B cell (primary cell): ENCODE data around the gene GPR148. TPM values are rescaled to one million over a fixed set of nuclear protein-coding genes. Genes with fewer than 3 reads are reported as not detected.

Experiments
- ATAC-seq: fragments of 200-7000 bp; cut with Tn5 transposase; one replicate; pipeline ENCODE4 v1.10.0; 2021; ENCODE audit warnings: low read depth, mild to moderate bottlenecking, moderate number of reproducible peaks, moderate library complexity
- CTCF ChIA-PET: fragments of 350-600 bp; sonication (Branson Sonifier 250); formaldehyde crosslinking; loops from one replicate; lab custom pipeline; 2021; ENCODE audit warnings: antibody characterized with exemption, inconsistent platforms; lab: Charles Lee
- POLR2A ChIA-PET: fragments of 350-600 bp; sonication (Branson Sonifier 250); formaldehyde crosslinking; loops from one replicate; lab custom pipeline; 2021; ENCODE audit warnings: antibody characterized with exemption; lab: Charles Lee
- DNase-seq: peaks from one replicate; pipeline ENCODE4 v3.0.0; 2013
- H2AFZ ChIP-seq: 2 replicates; pipeline ENCODE4 v1.6.1; 2012; ENCODE audit warnings: mild to moderate bottlenecking, low read depth, low read length; ENCODE audit not compliant: insufficient read depth, poor library complexity, severe bottlenecking
- H3K27ac ChIP-seq, 2 donors: 1 replicate in 1 of 2; 2 replicates in 1 of 2; pipeline ENCODE4 v1.5.1; 2012 to 2013; ENCODE audit warnings: low read length in 2 of 2, mild to moderate bottlenecking in 2 of 2, moderate library complexity in 1 of 2
- H3K27me3 ChIP-seq, 4 experiments: fragments of 200-600 bp in 1 of 4; sonication (generic) in 1 of 4; replicated peaks in 1 of 4; 1 replicate in 2 of 4; 2 replicates in 2 of 4; pipeline versions ENCODE4 v1.6.1 to v1.7.0; 2013 to 2016; ENCODE audit warnings: low read length in 3 of 4, mild to moderate bottlenecking in 2 of 4, mixed read lengths in 1 of 4, moderate library complexity in 1 of 4; ENCODE audit not compliant: insufficient read depth in 4 of 4, control insufficient read depth in 3 of 4; ENCODE audit errors: control extremely low read depth in 1 of 4
- H3K36me3 ChIP-seq, 2 experiments: replicated peaks in 1 of 2; 1 replicate in 1 of 2; 2 replicates in 1 of 2; pipeline versions ENCODE4 v1.6.1 to v1.7.1; 2013; ENCODE audit warnings: low read length in 1 of 2; ENCODE audit not compliant: insufficient read depth in 2 of 2, control insufficient read depth in 1 of 2; ENCODE audit errors: control extremely low read depth in 1 of 2, extremely low read depth in 1 of 2
- H3K4me1 ChIP-seq, 2 donors: fragments of 200-600 bp in 1 of 2; sonication (generic) in 1 of 2; 1 replicate in 1 of 2; 2 replicates in 1 of 2; pipeline versions ENCODE4 v1.5.1 to v1.6.1; 2013 to 2017; ENCODE audit warnings: low read length in 2 of 2; ENCODE audit not compliant: control insufficient read depth in 2 of 2, insufficient read depth in 2 of 2
- H3K4me2 ChIP-seq: replicated peaks from 2 replicates; pipeline ENCODE3; 2012; ENCODE audit warnings: mild to moderate bottlenecking, low read depth, low read length; ENCODE audit not compliant: poor library complexity, severe bottlenecking
- H3K4me3 ChIP-seq, 5 experiments: fragments of 200-600 bp in 1 of 5; sonication (generic) in 1 of 5; 1 replicate in 3 of 5; 2 replicates in 2 of 5; pipeline versions ENCODE4 v1.5.1 to v1.7.0; 2011 to 2016; ENCODE audit warnings: low read length in 4 of 5, mild to moderate bottlenecking in 4 of 5, low read depth in 2 of 5, control low read depth in 1 of 5, moderate library complexity in 1 of 5; ENCODE audit not compliant: insufficient read depth in 1 of 5; ENCODE audit errors: control extremely low read depth in 1 of 5, extremely low read depth in 1 of 5
- H3K79me2 ChIP-seq: fragments of 200-600 bp; sonication (generic); one replicate; pipeline ENCODE4 v1.6.0; 2016; ENCODE audit warnings: low read length; ENCODE audit not compliant: control insufficient read depth, insufficient read depth
- H3K9ac ChIP-seq: fragments of 200-600 bp; sonication (generic); 2 replicates; pipeline ENCODE4 v1.6.1; 2017; ENCODE audit warnings: mild to moderate bottlenecking, low read length, moderate library complexity
- H3K9me3 ChIP-seq, 3 donors: one replicate each; pipeline versions ENCODE4 v1.6.1 to v1.7.1; 2013; ENCODE audit warnings: low read length in 2 of 3; ENCODE audit not compliant: control insufficient read depth in 2 of 3, insufficient read depth in 1 of 3; ENCODE audit errors: control extremely low read depth in 1 of 3
- H4K20me1 ChIP-seq: 2 replicates; pipeline ENCODE4 v1.6.0; 2012; ENCODE audit warnings: mild to moderate bottlenecking, low read length; ENCODE audit not compliant: insufficient read depth, control insufficient read depth, poor library complexity, severe bottlenecking
- H3K27ac Mint-ChIP-seq: one replicate; pipeline ENCODE4 v1.8.0; 2021; ENCODE audit warnings: mixed read lengths
- H3K27me3 Mint-ChIP-seq: one replicate; pipeline ENCODE4 v1.8.0; 2021; ENCODE audit warnings: mixed read lengths
- H3K4me1 Mint-ChIP-seq: one replicate; pipeline ENCODE4 v1.8.0; 2021; ENCODE audit warnings: mixed read lengths
- H3K4me3 Mint-ChIP-seq: one replicate; pipeline ENCODE4 v1.8.0; 2021; ENCODE audit warnings: mixed read lengths
- H3K9me3 Mint-ChIP-seq: one replicate; pipeline ENCODE4 v1.8.0; 2022; ENCODE audit warnings: mixed read lengths; ENCODE audit not compliant: insufficient read depth
- CTCF ChIP-seq: fragments of 200-600 bp; IDR thresholded peaks from one replicate; pipeline ENCODE4 v1.8.0; 2022; ENCODE audit warnings: antibody characterized with exemption, mild to moderate bottlenecking
- EZH2 ChIP-seq: IDR thresholded peaks from 2 replicates; pipeline ENCODE4 v1.6.1; 2012; ENCODE audit warnings: borderline replicate concordance, low read depth, mild to moderate bottlenecking, moderate library complexity, low read length; ENCODE audit not compliant: insufficient read depth, poor library complexity, severe bottlenecking
- WGBS: methylation state at CpG from one replicate; pipeline ENCODE4 v1.1.5; 2013; ENCODE audit warnings: missing lambda C conversion rate; ENCODE audit not compliant: insufficient coverage; 5-methylcytosine and 5-hydroxymethylcytosine counted together
- intact Hi-C: fragments of 100-400 bp; cut with micrococcal nuclease; formaldehyde crosslinking; loops from one replicate; pipeline ENCODE4 v1.10.0; 2022
- polyA plus RNA-seq: library from polyadenylated mRNA; depleted of rRNA; stranded (reverse); fragments of >200 nt; gene quantifications from 2 replicates; pipeline ENCODE4 v1.2.3, GENCODE V29; 2012
- total RNA-seq, 2 donors: library from RNA; stranded (reverse); fragments of 120-200 nt in 1 of 2; gene quantifications; 1 replicate in 1 of 2; 2 replicates in 1 of 2; pipeline versions ENCODE4 v1.2.3 to v1.2.4, GENCODE V29; 2013 to 2022

The GPR148 gene
- total and polyA plus RNA-seq, 2 donors (not counting 1 experiment from before 2014, with no cell fraction given), result not detected

GRCh38 chr2:130760754-130761751, 32.2 kb downstream of the GPR148 start:
- H3K4me2 ChIP-seq, result no peak overlapping the region
- TF ChIP-seq CTCF (no peak), EZH2 (no peak)
- CTCF ChIA-PET, result interaction anchor here (0.5 kb wide), 1 partner anchor 1676 kb away, joined by 3 read pairs; no protein-coding TSS in a partner anchor
- no peaks in the 10 kb centered on the region for H3K4me1 ChIP-seq
- H3K4me1 Mint-ChIP-seq, result peaks cover 3% of the 10 kb centered on the region
- WGBS, result 81% methylated on average over 14 of the region's 14 CpGs
- H3K9me3 ChIP-seq, result no peaks in the 10 kb centered on the region
- H3K36me3 ChIP-seq, result no peaks in the 10 kb centered on the region
- H3K27me3 Mint-ChIP-seq, result peaks cover 28% of the 10 kb centered on the region
- intact Hi-C loops, result no loop called here
- no peak overlapping the region for H3K4me3 Mint-ChIP-seq
- H3K9me3 Mint-ChIP-seq, result no peaks in the 10 kb centered on the region
- no peak overlapping the region for H2AFZ ChIP-seq
- DNase-seq (no peak), ATAC-seq (no peak)
- H3K27ac Mint-ChIP-seq, result no peak overlapping the region
- no peaks in the 10 kb centered on the region for H3K79me2 ChIP-seq
- POLR2A ChIA-PET, result no interaction called here
- H3K4me3 ChIP-seq, result no peak overlapping the region
- peaks cover 0 to 21% (median 8%) of the 10 kb centered on the region in 4 experiments for H3K27me3 ChIP-seq
- no peak overlapping the region for H3K9ac ChIP-seq
- H3K27ac ChIP-seq, result no peak overlapping the region
- H4K20me1 ChIP-seq, result no peaks in the 10 kb centered on the region
